ENCODE measurements around the gene PPP1R12B.
"Not testable (repeated sequence)": the region's sequence is repeated elsewhere in the genome, so short reads cannot be mapped to it uniquely, and the experiment has no call there.

PPP1R12B gene

DNA sequence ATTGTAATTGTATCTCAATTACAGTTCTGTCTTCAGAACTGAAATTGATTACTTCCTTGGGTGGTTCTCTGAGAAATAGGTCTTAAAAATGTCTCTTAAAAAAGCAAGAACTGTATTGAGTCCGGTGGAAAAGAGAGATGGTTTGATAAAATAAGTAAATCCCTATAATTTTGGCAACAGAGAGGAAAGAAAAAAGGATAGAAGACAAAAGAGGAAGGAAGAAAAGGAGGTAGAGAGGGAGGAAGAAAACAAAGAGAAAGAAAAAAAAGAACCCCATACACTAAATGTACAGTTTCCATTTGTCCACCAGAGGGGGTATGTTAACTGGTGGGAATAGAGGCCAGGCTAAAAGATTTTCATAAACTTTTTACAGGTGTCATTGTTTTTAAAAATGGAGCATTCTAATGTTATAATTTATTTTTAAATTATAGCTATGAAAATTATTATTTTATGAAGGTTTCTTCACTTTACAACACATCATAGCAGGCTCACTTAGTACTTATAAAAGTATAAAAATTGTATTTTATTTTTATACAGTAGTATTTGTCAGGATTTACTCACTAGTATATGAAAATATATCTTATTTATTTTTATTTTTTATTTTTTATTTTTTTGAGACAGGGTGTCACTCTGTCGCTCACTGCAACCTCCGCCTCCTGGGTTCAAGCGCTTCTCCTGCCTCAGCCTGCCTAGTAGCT, 4.7 kb upstream of the PPP1R12B start:
- no peak for DNase-seq

- DNase-seq: no peak
Observed at GRCh38 chr1:202348005-202348508, 442 bp upstream of the PPP1R12B start.

- DNase-seq: peak in 8 of 56 donors; percentile 5 to 69 (median 43)
Observed at GRCh38 chr1:202349206-202349928, 868 bp downstream of the PPP1R12B start.

- no peak for DNase-seq
Observed at GRCh38 chr1:202351725-202352124, 3.2 kb downstream of the PPP1R12B start.

- DNase-seq: not testable (repeated sequence)
Observed at GRCh38 chr1:202352583-202353197, 4.2 kb downstream of the PPP1R12B start.

DNA sequence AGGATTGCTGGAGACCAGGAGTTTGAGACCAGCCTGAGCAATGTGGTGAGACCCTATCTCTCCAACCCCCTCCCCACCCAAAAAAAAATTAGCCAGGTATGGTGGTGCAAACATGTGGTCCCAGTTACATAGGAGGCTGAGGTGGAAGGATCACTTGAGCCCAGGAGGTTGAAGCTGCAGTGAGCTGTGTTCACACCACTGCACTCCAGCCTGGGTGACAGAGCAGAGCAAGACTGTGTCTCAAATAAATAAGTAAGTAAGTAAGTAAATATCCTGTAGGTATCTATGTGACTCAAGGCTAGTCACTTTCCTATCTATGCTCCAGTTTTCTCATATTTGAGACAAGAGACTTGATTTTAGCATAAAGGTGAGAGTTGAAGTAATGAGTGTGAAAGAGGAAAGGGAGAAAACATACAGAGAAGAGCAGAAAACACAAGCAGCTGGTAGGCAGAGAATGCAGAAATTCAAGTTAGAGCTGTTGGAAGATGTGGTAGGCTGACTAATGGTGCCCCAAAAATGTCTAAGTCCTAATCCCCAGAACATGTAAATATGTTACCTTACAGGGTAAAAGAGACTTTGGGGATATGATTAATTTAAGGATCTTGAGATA, 7.5 kb downstream of the PPP1R12B start:
- DNase-seq: no peak

- DNase-seq: no peak
Observed at GRCh38 chr1:202357506-202357905, 9.0 kb downstream of the PPP1R12B start.

DNA sequence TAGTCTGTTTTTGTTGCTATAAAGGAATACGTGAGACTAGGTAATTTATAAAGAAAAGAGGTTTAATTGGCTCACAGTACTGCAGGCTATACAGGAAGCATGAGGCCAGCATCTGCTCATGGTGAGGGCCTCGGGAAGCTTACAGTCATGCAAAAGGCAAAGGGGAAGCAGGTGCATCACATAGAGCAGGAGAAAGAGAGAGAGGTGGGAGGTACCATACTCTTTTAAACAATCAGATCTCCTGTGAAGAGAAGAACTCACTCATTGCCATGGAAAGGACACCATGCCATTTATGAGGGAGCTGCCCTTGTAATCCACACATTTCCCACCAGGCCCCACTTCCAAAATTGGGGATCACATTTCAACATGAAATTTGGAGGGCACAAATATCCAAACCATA, 12.7 kb downstream of the PPP1R12B start:
- DNase-seq: no peak

DNA sequence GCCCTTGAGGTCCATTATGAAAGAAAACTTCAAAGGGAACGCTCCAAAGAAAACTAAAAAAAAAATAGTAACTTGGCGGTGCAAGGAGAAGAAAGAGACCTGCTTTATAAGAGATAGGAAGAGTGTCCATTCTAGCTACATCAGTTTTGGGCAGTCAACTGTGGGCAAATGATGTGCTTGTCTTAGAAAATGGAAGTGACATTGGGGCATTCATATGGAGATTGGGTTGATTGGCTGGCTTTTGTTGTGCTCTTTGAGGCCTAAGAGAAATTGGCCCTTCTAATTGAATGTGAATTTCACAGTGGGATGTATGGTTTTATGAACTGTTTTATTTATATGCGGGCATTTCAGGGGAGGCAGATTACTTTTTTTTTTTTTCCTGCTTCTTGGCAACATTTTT, 13.2 kb downstream of the PPP1R12B start:
- no peak for DNase-seq

- DNase-seq: no peak
Observed at GRCh38 chr1:202362212-202362611, 13.7 kb downstream of the PPP1R12B start.

- no peak for DNase-seq
Observed at GRCh38 chr1:202365092-202365815, 16.8 kb downstream of the PPP1R12B start.

DNA sequence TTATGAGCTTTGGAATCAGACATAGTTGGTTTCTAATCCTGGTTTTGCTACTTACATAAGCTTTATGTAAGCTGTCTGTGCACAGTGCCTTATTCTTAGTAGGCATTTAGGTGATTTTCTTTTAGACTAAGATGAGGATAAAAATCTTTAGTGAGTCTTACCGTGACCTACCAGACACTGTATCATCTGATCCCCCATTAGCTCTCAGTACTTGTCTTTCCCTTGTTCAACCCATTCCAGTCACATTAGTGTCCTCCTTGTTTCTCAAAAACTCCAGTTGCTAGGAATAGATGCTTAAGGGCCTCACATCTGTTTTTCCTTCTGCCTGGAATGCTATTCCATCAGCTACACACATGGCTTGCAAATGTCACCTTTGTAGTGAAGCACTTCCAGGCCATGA, 18.8 kb downstream of the PPP1R12B start:
- no peak for DNase-seq

GRCh38 chr1:202370906-202371305, 22.4 kb downstream of the PPP1R12B start:
- DNase-seq: not testable (repeated sequence)

- DNase-seq: no peak
Observed at GRCh38 chr1:202374099-202374498, 25.6 kb downstream of the PPP1R12B start.

DNA sequence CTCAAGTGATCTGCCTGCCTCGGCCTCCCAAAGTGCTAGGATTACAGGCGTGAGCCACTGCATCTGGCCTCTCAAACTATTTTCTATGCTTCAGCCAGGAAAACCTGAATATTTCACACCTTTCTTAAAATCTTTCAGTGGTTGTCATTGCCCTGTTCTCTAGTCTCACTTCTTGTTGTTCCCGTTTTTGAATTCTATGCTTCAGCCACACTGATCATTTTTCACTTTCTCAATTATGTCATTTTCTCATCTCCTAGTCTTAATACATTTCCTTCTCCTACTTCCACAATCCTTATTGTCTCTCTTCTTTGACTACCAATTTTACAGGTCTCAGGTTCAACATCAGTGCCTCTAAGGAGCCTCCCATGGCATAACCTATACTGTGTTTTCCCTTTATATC, 26.7 kb downstream of the PPP1R12B start:
- not testable (repeated sequence) for DNase-seq

DNA sequence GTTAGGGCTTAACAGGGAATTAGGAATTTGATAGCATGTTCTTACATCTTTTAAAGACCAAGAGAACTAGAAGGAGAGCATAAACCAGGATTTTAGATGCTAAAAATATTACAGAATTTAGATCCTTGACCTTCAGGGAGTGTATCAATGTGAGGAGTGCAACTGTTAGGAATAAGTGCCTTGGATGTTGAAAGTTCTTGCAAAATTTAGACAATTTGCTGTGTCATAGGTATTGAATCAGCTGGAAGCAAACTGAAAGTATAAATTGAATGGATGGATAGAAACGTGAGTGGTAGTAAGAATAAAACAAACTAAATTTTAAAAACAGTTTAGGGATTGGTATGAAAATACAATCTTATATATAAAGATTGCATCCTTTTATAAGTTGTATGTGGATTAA, 27.7 kb downstream of the PPP1R12B start:
- no peak for DNase-seq

- not testable (repeated sequence) for DNase-seq
Observed at GRCh38 chr1:202379884-202380529, 31.5 kb downstream of the PPP1R12B start.

GRCh38 chr1:202380535-202380934, 32.0 kb downstream of the PPP1R12B start:
- DNase-seq: not testable (repeated sequence)

- DNase-seq: not testable (repeated sequence)
Observed at GRCh38 chr1:202381867-202382266, 33.4 kb downstream of the PPP1R12B start.

DNA sequence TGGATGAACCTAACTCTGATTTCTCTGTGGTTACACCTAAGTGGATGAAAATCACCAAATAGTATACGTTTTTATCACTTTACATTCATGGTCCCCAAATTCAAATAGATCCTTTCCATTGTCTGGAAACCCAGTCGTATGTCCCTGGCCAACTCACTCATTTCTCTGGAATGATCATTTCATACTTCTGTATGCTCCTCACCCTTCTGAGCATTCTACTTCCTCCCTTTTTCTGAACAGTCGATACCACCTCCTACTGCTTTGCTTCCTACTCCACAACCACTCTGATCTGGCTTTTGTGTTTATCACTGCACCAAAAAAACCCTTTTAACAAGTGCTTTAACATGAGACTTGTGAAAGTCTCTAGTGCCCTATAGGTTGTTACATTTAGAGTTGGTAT, 47.3 kb downstream of the PPP1R12B start:
- not testable (repeated sequence) for DNase-seq

- no peak for DNase-seq
Observed at GRCh38 chr1:202397256-202397655, 48.8 kb downstream of the PPP1R12B start.

Measured in amygdala (tissue), 56 donors.